GM18519 (cell line): ENCODE results near the gene SC5D.

Experiments used
- ATAC-seq: cut with Tn5 transposase; IDR thresholded peaks from one replicate; pipeline ENCODE4 v1.9.1; 2021; ENCODE audit warnings: mild to moderate bottlenecking, moderate library complexity; ENCODE audit not compliant: unreplicated experiment, low FRiP score

SC5D gene

GRCh38 chr11:121328176-121328966 is 35.8 kb downstream of the SC5D start:
- no peak for ATAC-seq

GRCh38 chr11:121328967-121329679 is 36.6 kb downstream of the SC5D start:
- ATAC-seq = no peak

- no peak for ATAC-seq
Observed at GRCh38 chr11:121329781-121330395, 37.3 kb downstream of the SC5D start.

DNA sequence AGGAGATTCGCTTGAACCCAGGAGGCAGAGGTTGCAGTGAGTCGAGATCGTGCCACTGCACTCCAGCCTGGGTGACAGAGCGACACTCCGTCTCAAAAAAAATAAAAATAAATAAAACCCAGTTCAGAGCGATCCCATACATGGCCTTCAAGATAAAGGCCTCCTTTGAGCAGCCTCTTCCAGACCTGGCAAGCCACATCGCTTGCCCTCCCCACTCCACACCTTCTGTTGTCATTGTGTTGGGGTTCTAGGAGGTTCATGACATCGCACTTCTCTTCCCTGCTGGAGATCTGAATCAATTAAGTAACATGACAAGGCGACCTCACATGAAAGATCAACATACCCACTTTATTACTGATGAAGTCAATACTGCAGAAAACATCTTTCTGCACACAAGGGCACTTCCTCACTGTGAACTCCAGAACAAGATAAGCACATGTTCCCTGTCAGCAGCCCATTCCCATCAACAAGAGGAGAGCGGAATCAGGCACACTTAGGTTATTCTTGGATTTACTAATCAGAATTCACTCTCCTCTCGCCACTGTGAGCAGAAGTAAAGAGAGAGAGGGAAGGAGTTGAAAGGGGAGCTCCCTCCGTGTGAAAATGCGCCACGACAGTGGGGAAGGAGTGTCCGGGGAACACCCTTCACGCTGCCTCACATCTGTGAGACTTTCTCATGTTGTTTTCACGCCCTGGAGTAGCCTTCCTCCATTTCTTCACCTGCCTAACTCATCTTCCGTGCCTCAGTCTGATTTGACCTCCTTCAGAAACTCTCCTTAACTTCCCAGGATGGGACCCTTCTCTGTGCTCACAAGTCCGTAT is 38.3 kb downstream of the SC5D start:
- ATAC-seq = no peak

DNA sequence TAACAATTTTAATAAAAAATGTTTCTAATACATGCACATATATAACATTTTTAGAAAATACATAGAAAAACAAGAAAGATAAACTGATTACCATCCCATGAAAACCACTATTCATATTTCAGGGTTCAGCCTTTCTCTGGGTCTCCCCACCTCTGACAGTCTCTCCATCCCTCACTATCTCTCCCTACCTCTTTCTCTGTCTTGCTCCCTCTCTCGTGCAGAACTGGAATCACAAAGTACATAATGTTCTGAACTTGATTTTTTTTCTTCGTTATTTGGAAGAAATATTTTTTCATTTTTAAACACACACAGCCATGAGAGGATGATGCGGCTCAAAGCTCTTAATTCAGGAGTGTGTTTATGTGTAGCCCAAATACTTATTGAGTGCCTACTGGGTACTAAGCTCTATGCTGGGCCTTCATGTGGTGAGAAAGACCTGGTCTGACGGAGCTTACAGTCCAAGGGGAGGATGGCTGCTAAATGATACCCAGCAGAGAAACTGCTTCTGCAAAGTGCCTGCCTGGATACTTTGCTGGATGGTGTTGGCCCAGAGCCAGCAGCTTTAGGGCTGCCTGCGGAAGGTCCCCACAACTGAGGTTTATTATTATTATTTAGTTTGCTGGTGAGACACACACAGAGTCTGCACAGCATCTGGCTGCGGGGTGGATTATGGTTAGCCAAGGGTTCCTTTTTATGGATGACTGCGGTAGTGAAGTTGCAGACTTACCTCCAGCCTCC is 42.6 kb downstream of the SC5D start:
- ATAC-seq = no peak

DNA sequence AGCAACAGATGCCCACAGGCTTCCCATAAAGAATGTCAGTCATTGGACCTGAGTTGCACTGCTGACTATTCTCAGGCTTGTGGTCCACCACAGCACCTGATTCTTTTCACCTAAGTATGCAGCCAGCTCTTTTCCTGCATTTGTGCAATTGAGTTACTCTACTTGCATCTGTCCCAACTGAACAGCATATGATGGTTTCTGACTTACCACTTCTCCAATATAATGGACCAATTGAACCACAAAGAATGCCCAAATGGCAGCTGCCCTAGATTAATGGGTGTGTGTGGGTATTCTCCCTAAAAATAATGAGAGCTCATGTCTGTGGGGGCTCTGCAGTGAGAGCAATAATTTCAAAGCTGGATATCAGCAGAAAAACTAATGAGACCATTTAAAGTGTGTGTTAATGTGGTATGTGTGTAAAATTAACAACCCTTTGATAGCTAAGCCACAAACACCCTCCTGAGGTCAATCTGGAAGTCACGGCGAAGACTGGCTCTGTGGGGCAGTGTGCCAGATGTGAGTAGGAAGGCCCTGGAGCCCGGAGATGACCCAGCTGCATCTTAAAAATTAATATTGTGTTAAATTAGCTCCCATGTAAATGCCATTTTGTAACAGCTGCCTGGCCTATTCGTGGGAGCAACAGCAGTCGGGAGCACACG is 43.8 kb downstream of the SC5D start:
- no peak for ATAC-seq

DNA sequence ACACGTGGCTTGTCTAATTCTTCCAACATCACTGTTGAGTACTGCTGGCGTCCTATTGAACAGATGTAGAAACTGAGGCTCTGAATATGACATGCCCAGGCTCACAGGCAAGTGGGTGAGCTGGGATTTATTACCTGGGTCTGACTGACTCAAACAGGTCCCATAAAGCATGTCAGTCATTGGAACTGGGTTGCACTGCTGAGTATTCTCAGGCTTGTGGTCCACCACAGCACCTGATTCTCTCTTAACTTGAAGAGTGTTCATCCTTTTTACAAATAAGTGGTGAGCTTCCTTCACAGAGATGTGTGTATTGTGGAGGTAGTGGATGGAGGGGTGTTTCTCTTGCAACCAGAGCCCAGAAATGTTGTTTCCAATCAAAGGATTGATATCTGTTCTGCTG is 44.5 kb downstream of the SC5D start:
- ATAC-seq = no peak

DNA sequence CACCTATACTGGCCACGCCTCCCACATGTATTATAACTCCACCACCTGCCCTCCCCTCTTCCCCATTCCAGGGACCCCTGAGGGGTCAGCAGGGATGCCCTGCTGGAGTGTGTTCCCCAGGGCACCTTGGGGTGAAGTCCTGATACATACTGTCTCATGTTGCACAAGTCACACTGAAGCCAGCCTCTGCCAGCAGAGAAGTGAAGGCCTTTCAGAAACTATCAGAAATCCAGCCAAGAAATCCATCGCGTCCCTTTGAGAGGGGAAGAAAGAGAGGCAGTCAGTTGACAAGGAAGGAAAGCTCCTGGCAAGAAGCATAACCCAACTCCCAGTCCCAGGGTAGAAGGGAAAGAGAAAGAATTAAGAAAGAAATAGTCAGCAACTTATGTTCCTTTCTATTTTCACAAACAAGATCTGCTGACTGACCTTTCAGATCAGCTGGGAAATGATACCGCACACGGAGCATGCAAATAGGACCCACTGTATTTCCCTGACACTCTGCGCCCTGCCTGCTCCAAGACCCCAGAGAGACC is 45.2 kb downstream of the SC5D start:
- ATAC-seq = no peak

GRCh38 chr11:121338536-121338935 is 46.0 kb downstream of the SC5D start:
- no peak for ATAC-seq

- no peak for ATAC-seq
Observed at GRCh38 chr11:121340032-121340580, 47.5 kb downstream of the SC5D start.

DNA sequence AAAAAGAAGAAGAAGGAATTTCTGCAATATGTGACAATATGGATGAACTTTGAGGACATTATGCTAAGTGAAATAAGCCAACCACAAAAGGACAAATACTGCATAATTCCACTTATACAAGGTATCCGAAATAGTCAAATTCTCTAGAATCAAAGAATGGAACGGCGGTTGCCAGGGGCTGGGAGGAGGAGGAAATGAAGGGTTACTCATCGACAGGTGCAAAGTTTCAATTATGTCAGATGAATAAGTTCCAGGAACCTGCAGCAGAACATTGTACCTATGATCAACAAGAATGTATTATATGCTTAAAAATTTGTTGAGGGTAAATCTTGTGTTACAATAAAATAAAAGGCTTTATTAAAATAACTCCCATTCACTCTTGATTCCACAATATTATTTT is 49.0 kb downstream of the SC5D start:
- no peak for ATAC-seq

DNA sequence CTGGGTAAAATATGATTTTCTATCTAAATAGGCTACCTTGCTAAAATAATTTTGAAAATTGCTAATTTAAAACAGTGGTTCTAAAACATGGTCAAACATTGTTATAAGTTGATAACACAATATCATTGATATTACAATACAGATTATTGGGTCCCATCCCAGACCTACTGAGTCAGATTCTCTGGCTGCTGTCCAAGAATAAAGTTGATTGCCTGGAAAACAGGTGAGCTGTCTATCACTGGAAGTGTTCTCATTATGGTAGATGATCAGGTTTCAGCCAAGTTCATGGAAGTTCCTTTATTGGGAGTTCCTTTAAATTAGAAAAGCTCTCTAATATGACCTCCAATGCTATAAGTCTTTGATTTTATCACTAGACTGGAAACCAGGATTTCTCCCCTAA is 52.3 kb downstream of the SC5D start:
- no peak for ATAC-seq

- ATAC-seq = no peak
Observed at GRCh38 chr11:121347094-121347493, 54.5 kb downstream of the SC5D start.

GRCh38 chr11:121347813-121348212 is 55.2 kb downstream of the SC5D start:
- ATAC-seq = no peak

- ATAC-seq = no peak
Observed at GRCh38 chr11:121348220-121348875, 55.8 kb downstream of the SC5D start.

- ATAC-seq = no peak
Observed at GRCh38 chr11:121349790-121350189, 57.2 kb downstream of the SC5D start.

DNA sequence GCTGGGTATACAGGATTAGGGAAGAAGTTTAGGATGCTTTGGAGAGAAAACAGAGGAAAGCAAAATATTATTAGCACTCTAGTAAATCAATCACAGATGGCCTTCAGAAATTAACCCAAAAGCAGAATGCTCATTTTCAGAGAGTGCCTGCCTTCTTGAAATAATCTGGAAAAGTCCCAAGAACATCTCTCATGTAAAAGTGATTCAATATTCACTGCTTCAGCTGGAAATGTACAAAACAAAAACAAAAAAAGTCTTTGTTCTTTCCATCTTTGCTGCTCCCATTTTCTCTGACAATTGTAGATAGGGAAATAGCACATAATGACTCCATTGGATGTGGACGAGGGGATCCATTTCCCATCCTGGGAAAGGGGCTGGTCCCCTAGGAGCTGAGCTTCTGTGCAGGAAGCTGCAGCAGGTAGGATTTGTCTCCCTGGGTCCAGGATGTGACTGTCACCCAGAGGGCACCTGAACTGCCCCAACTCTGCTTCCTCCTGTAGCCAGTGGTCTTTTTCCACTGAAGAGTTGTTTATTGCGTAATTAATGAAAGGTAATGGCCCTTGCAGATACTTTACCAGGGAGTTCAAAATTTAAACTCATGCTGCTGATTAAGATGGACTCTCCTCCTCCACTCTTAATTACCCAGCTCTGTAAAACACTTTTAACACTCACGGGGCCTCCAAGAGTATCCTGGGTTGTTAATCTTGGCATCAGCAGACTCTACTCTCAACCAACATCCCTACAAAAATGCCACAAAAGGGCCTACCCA is 57.9 kb downstream of the SC5D start:
- ATAC-seq = no peak
